Activated CD4-positive, CD25-positive, alpha-beta regulatory T cell (primary cell): ENCODE data around the gene PRXL2B.
"Not testable (repeated sequence)": the region's sequence is repeated elsewhere in the genome, so short reads cannot be mapped to it uniquely, and the experiment has no call there.

Experiments
- DNase-seq, 4 experiments: peaks; one replicate each; lab custom pipeline; 2025; lab: John Stamatoyannopoulos, UW

PRXL2B gene

GRCh38 chr1:2612591-2613365 is 26.2 kb downstream of the PRXL2B start:
- no peak for DNase-seq

- no peak for DNase-seq
These were observed 27.6 kb downstream of the PRXL2B start for GRCh38 chr1:2614145-2614544.

GRCh38 chr1:2617971-2618470 is 31.4 kb downstream of the PRXL2B start:
- DNase-seq, result no peak

GRCh38 chr1:2623571-2624337 is 37.2 kb downstream of the PRXL2B start:
- DNase-seq, result no peak

GRCh38 chr1:2624735-2625300 is 38.2 kb downstream of the PRXL2B start:
- DNase-seq, result no peak

- no peak for DNase-seq
These were observed 38.7 kb downstream of the PRXL2B start for GRCh38 chr1:2625311-2625710.

- not testable (repeated sequence) for DNase-seq
These were observed 39.2 kb downstream of the PRXL2B start for GRCh38 chr1:2625748-2626147.

- DNase-seq, result no peak
These were observed 41.2 kb downstream of the PRXL2B start for GRCh38 chr1:2627746-2628145.

- DNase-seq, result no peak
These were observed 41.8 kb downstream of the PRXL2B start for GRCh38 chr1:2628191-2628932.

GRCh38 chr1:2628933-2629626 is 42.5 kb downstream of the PRXL2B start:
- no peak for DNase-seq

- no peak for DNase-seq
These were observed 43.3 kb downstream of the PRXL2B start for GRCh38 chr1:2629627-2630497.

GRCh38 chr1:2630498-2631135 is 44.0 kb downstream of the PRXL2B start:
- DNase-seq, result no peak

- no peak for DNase-seq
These were observed 44.8 kb downstream of the PRXL2B start for GRCh38 chr1:2631136-2632050.

GRCh38 chr1:2632051-2632430 is 45.5 kb downstream of the PRXL2B start:
- no peak for DNase-seq

- no peak for DNase-seq
These were observed 46.2 kb downstream of the PRXL2B start, which contains the start of gene MMEL1 for GRCh38 chr1:2632561-2633361. Gene MMEL1 (minus strand): TSS chr1:2633016. CDS start chr1:2629484, 3,532 bp downstream.

- no peak for DNase-seq
These were observed 46.9 kb downstream of the PRXL2B start for GRCh38 chr1:2633366-2633935.

GRCh38 chr1:2633936-2634491 is 47.4 kb downstream of the PRXL2B start:
- no peak for DNase-seq
